ENCODE data around the gene TGM2.

TGM2 gene

GRCh38 chr20:38164069-38164468 lies 1.0 kb downstream of the TGM2 start:
- TF ChIP-seq POLR2A (IDR thresholded peaks at IDR 0.05; ENCODE audit: extremely low read depth, insufficient read length) (no peak), MAX (IDR thresholded peaks at IDR 0.05; ENCODE audit: low read depth, low read length) (no peak), CTCF (IDR thresholded peaks at IDR 0.05; ENCODE audit: low read depth, low read length) (no peak), MYC (IDR thresholded peaks at IDR 0.05; ENCODE audit: low read depth, low read length) (no peak)
- no peak for DNase-seq (ENCODE audit: low read depth)
- no peak overlapping the region for H3K4me3 ChIP-seq (ENCODE audit: low read depth, low read length)

- no peak overlapping the region for H3K4me3 ChIP-seq (ENCODE audit: low read depth, low read length)
- no peak for TF ChIP-seq POLR2A (IDR thresholded peaks at IDR 0.05; ENCODE audit: extremely low read depth, insufficient read length)
- no peak for TF ChIP-seq MYC (IDR thresholded peaks at IDR 0.05; ENCODE audit: low read depth, low read length)
- TF ChIP-seq MAX (IDR thresholded peaks at IDR 0.05; ENCODE audit: low read depth, low read length): no peak
- no peak for TF ChIP-seq CTCF (IDR thresholded peaks at IDR 0.05; ENCODE audit: low read depth, low read length)
- DNase-seq (ENCODE audit: low read depth): no peak
These were observed 1.9 kb downstream of the TGM2 start for GRCh38 chr20:38162878-38163875.

- TF ChIP-seq MYC (IDR thresholded peaks at IDR 0.05; ENCODE audit: low read depth, low read length): no peak
- TF ChIP-seq CTCF (IDR thresholded peaks at IDR 0.05; ENCODE audit: low read depth, low read length): no peak
- TF ChIP-seq MAX (IDR thresholded peaks at IDR 0.05; ENCODE audit: low read depth, low read length): no peak
- no peak for TF ChIP-seq POLR2A (IDR thresholded peaks at IDR 0.05; ENCODE audit: extremely low read depth, insufficient read length)
- H3K4me3 ChIP-seq (ENCODE audit: low read depth, low read length): no peak overlapping the region
- DNase-seq (ENCODE audit: low read depth): no peak
These were observed 2.9 kb downstream of the TGM2 start for GRCh38 chr20:38162149-38162548.

GRCh38 chr20:38161412-38161774 lies 3.7 kb downstream of the TGM2 start:
- DNase-seq (ENCODE audit: low read depth): no peak
- no peak for TF ChIP-seq CTCF (IDR thresholded peaks at IDR 0.05; ENCODE audit: low read depth, low read length)
- TF ChIP-seq MYC (IDR thresholded peaks at IDR 0.05; ENCODE audit: low read depth, low read length): no peak
- no peak for TF ChIP-seq MAX (IDR thresholded peaks at IDR 0.05; ENCODE audit: low read depth, low read length)
- no peak for TF ChIP-seq POLR2A (IDR thresholded peaks at IDR 0.05; ENCODE audit: extremely low read depth, insufficient read length)
- no peak overlapping the region for H3K4me3 ChIP-seq (ENCODE audit: low read depth, low read length)

- no peak for DNase-seq (ENCODE audit: low read depth)
- TF ChIP-seq MYC (IDR thresholded peaks at IDR 0.05; ENCODE audit: low read depth, low read length): no peak
- TF ChIP-seq MAX (IDR thresholded peaks at IDR 0.05; ENCODE audit: low read depth, low read length): no peak
- TF ChIP-seq CTCF (IDR thresholded peaks at IDR 0.05; ENCODE audit: low read depth, low read length): no peak
- no peak for TF ChIP-seq POLR2A (IDR thresholded peaks at IDR 0.05; ENCODE audit: extremely low read depth, insufficient read length)
- H3K4me3 ChIP-seq (ENCODE audit: low read depth, low read length): no peak overlapping the region
These were observed 4.9 kb downstream of the TGM2 start for GRCh38 chr20:38159957-38160756.

Measured in NB4 (cell line).